ENCODE measurements around the gene COL4A5. TPM values are rescaled to one million over a fixed set of nuclear protein-coding genes. Genes with fewer than 3 reads are reported as not detected.

COL4A5 gene
- total and polyA plus RNA-seq, 4 donors, result 0.63 to 10.3 (median 1.2) TPM

GRCh38 chrX:108601276-108601675 is 161.6 kb downstream of the COL4A5 start:
- no peaks in the 10 kb centered on the region for H3K36me3 ChIP-seq (ENCODE audit: control insufficient read depth in 4 of 4, insufficient read depth in 3 of 4, low read depth in 1 of 4, low read length in 3 of 4)
- peaks cover 0 to 1% (median 0%) of the 10 kb centered on the region in 4 donors for H3K27me3 ChIP-seq (ENCODE audit: control insufficient read depth in 4 of 4, insufficient read depth in 4 of 4, low read length in 3 of 4)
- H3K4me1 ChIP-seq (ENCODE audit: control insufficient read depth in 4 of 4, insufficient read depth in 4 of 4, low read length in 3 of 4), result no peaks in the 10 kb centered on the region
- H3K9me3 ChIP-seq (ENCODE audit: control insufficient read depth in 4 of 4, low read length in 3 of 4), result no peaks in the 10 kb centered on the region
- no peak overlapping the region for H3K4me3 ChIP-seq (ENCODE audit: low read depth in 1 of 3, low read length in 3 of 3)
- TF ChIP-seq JUND (IDR thresholded peaks at IDR 0.05) (no peak), FOXA2 (IDR thresholded peaks at IDR 0.05) (no peak), TAF1 (conservative IDR thresholded peaks at IDR 0.05) (no peak), EGR1 (IDR thresholded peaks at IDR 0.05; ENCODE audit: low read depth in 2 of 2) (no peak), HNF4G (IDR thresholded peaks at IDR 0.05) (no peak), ZBTB33 (IDR thresholded peaks at IDR 0.05) (no peak), SP1 (IDR thresholded peaks at IDR 0.05) (no peak)
- DNase-seq (ENCODE audit: low spot score), result no peak
- WGBS, result 91% methylated on average over 4 of the region's 4 CpGs
- no peak overlapping the region for H3K27ac ChIP-seq (ENCODE audit: low read depth in 1 of 2, low read length in 2 of 2)
- no peak overlapping the region for H3K9ac ChIP-seq (ENCODE audit: low read depth in 1 of 2, low read length in 2 of 2)

GRCh38 chrX:108610141-108610540 is 170.5 kb downstream of the COL4A5 start:
- no peaks in the 10 kb centered on the region for H3K9me3 ChIP-seq (ENCODE audit: control insufficient read depth in 4 of 4, low read length in 3 of 4)
- no peaks in the 10 kb centered on the region for H3K36me3 ChIP-seq (ENCODE audit: control insufficient read depth in 4 of 4, insufficient read depth in 3 of 4, low read depth in 1 of 4, low read length in 3 of 4)
- H3K9ac ChIP-seq (ENCODE audit: low read depth in 1 of 2, low read length in 2 of 2), result no peak overlapping the region
- TF ChIP-seq HNF4A (conservative IDR thresholded peaks at IDR 0.05), result no peak
- TF ChIP-seq RXRA (IDR thresholded peaks at IDR 0.05), result no peak
- TF ChIP-seq SP1 (IDR thresholded peaks at IDR 0.05), result no peak
- no peak for TF ChIP-seq CTCF (IDR thresholded peaks at IDR 0.05; ENCODE audit: low read depth, low read length, missing input control)
- no peaks in the 10 kb centered on the region for H3K27me3 ChIP-seq (ENCODE audit: control insufficient read depth in 4 of 4, insufficient read depth in 4 of 4, low read length in 3 of 4)
- DNase-seq (ENCODE audit: low spot score), result no peak
- H3K27ac ChIP-seq (ENCODE audit: low read depth in 1 of 2, low read length in 2 of 2), result no peak overlapping the region
- H3K4me1 ChIP-seq (ENCODE audit: control insufficient read depth in 4 of 4, insufficient read depth in 4 of 4, low read length in 3 of 4), result no peaks in the 10 kb centered on the region
- 78% methylated on average over 2 of the region's 2 CpGs for WGBS
- H3K4me3 ChIP-seq (ENCODE audit: low read depth in 1 of 3, low read length in 3 of 3), result no peak overlapping the region

- H3K36me3 ChIP-seq (ENCODE audit: control insufficient read depth in 4 of 4, insufficient read depth in 3 of 4, low read depth in 1 of 4, low read length in 3 of 4), result no peaks in the 10 kb centered on the region
- H3K4me3 ChIP-seq (ENCODE audit: low read depth in 1 of 3, low read length in 3 of 3), result no peak overlapping the region
- no peaks in the 10 kb centered on the region for H3K27me3 ChIP-seq (ENCODE audit: control insufficient read depth in 4 of 4, insufficient read depth in 4 of 4, low read length in 3 of 4)
- H3K9me3 ChIP-seq (ENCODE audit: control insufficient read depth in 4 of 4, low read length in 3 of 4), result no peaks in the 10 kb centered on the region
- no peaks in the 10 kb centered on the region for H3K4me1 ChIP-seq (ENCODE audit: control insufficient read depth in 4 of 4, insufficient read depth in 4 of 4, low read length in 3 of 4)
- no peak overlapping the region for H3K9ac ChIP-seq (ENCODE audit: low read depth in 1 of 2, low read length in 2 of 2)
- no peak for DNase-seq (ENCODE audit: low spot score)
- no peak overlapping the region for H3K27ac ChIP-seq (ENCODE audit: low read depth in 1 of 2, low read length in 2 of 2)
- TF ChIP-seq ATF3 (IDR thresholded peaks at IDR 0.05) (no peak), RXRA (IDR thresholded peaks at IDR 0.05) (no peak), SP1 (IDR thresholded peaks at IDR 0.05) (no peak), TAF1 (conservative IDR thresholded peaks at IDR 0.05) (no peak), HNF4A (conservative IDR thresholded peaks at IDR 0.05) (no peak), NR2F2 (IDR thresholded peaks at IDR 0.05) (no peak), HNF4G (IDR thresholded peaks at IDR 0.05) (no peak), EGR1 (IDR thresholded peaks at IDR 0.05; ENCODE audit: low read depth in 2 of 2) (no peak), RAD21 (IDR thresholded peaks at IDR 0.05) (no peak), FOXA1 (IDR thresholded peaks at IDR 0.05) (no peak), MAX (IDR thresholded peaks at IDR 0.05) (no peak), FOXA2 (IDR thresholded peaks at IDR 0.05) (no peak), ZBTB33 (IDR thresholded peaks at IDR 0.05) (no peak), GABPA (IDR thresholded peaks at IDR 0.05 in 1 of 2, conservative IDR thresholded peaks at IDR 0.05 in 1 of 2) (no peak), CTCF (IDR thresholded peaks at IDR 0.05; ENCODE audit: low read depth, low read length, missing input control) (no peak), JUND (IDR thresholded peaks at IDR 0.05) (no peak), YY1 (IDR thresholded peaks at IDR 0.05) (no peak)
Observed at GRCh38 chrX:108614616-108615015, 175.0 kb downstream of the COL4A5 start.
